CD4-positive, alpha-beta T cell (primary cell): ENCODE data around the gene SLC49A4. TPM values are rescaled to one million over a fixed set of nuclear protein-coding genes. Genes with fewer than 3 reads are reported as not detected.

Experiments
- ATAC-seq: fragments of 200-7000 bp; cut with Tn5 transposase; one replicate; pipeline ENCODE4 v1.10.0; 2022; ENCODE audit warnings: mild to moderate bottlenecking; ENCODE audit not compliant: poor library complexity
- CTCF ChIA-PET: fragments of 350-600 bp; sonication (Branson Sonifier 250); formaldehyde crosslinking; loops from one replicate; lab custom pipeline; 2021; ENCODE audit warnings: antibody characterized with exemption, inconsistent platforms; lab: Charles Lee
- POLR2A ChIA-PET: fragments of 350-600 bp; sonication (Branson Sonifier 250); formaldehyde crosslinking; loops from one replicate; lab custom pipeline; 2021; ENCODE audit warnings: antibody characterized with exemption, inconsistent platforms; lab: Charles Lee
- DNase-seq, 14 experiments: peaks; one replicate each; pipeline ENCODE4 v3.0.0-alpha.2; 2013 to 2020; ENCODE audit warnings: mixed read lengths in 2 of 14
- H3K27ac ChIP-seq, 2 donors: one replicate each; pipeline versions ENCODE4 v1.5.1 to v1.7.0; 2013; ENCODE audit warnings: low read length in 2 of 2, low read depth in 1 of 2, mild to moderate bottlenecking in 1 of 2
- H3K27me3 ChIP-seq, 2 experiments: 1 replicate in 1 of 2; 2 replicates in 1 of 2; pipeline versions ENCODE4 v1.6.1 to v1.7.0; 2013; ENCODE audit warnings: low read length in 2 of 2, control low read depth in 1 of 2, mild to moderate bottlenecking in 1 of 2, moderate library complexity in 1 of 2; ENCODE audit not compliant: insufficient read depth in 2 of 2, control insufficient read depth in 1 of 2
- H3K36me3 ChIP-seq: one replicate; pipeline ENCODE4 v1.6.1; 2013; ENCODE audit warnings: low read length, control low read depth; ENCODE audit not compliant: insufficient read depth
- H3K4me1 ChIP-seq: one replicate; pipeline ENCODE4 v1.6.1; 2013; ENCODE audit warnings: low read length, control low read depth; ENCODE audit not compliant: insufficient read depth
- H3K4me3 ChIP-seq: one replicate; pipeline ENCODE4 v1.5.1; 2013; ENCODE audit warnings: mild to moderate bottlenecking, low read length, moderate library complexity
- H3K9me3 ChIP-seq, 2 experiments: 1 replicate in 1 of 2; 2 replicates in 1 of 2; pipeline versions ENCODE4 v1.6.1 to v1.7.0; 2013; ENCODE audit warnings: low read length in 2 of 2, mild to moderate bottlenecking in 2 of 2, control low read depth in 1 of 2, moderate library complexity in 1 of 2; ENCODE audit not compliant: control insufficient read depth in 1 of 2, insufficient read depth in 1 of 2
- H3K27ac Mint-ChIP-seq: one replicate; pipeline ENCODE4 v1.8.0; 2020; ENCODE audit warnings: mixed read lengths
- H3K27me3 Mint-ChIP-seq: one replicate; pipeline ENCODE4 v1.8.0; 2021; ENCODE audit warnings: mixed read lengths
- H3K36me3 Mint-ChIP-seq: one replicate; pipeline ENCODE4 v1.8.0; 2021; ENCODE audit warnings: low read depth, mixed read lengths
- H3K4me1 Mint-ChIP-seq: one replicate; pipeline ENCODE4 v1.8.0; 2021; ENCODE audit warnings: low read depth, mixed read lengths
- H3K4me3 Mint-ChIP-seq: one replicate; pipeline ENCODE4 v1.8.0; 2020; ENCODE audit warnings: mild to moderate bottlenecking, mixed read lengths
- H3K9me3 Mint-ChIP-seq: one replicate; pipeline ENCODE4 v1.8.0; 2020; ENCODE audit warnings: mixed read lengths
- intact Hi-C, 2 experiments: fragments of 100-400 bp; cut with DNase I in 1 of 2; cut with micrococcal nuclease in 1 of 2; formaldehyde crosslinking; loops; one replicate each; pipeline versions ENCODE4 v1.15.1 to v1.9.0; 2023 to 2025; cut with DNase I, micrococcal nuclease
- total RNA-seq, 174 experiments: library from RNA in 2 of 174; stranded (reverse) in 2 of 174; gene quantifications; one replicate each; pipeline ENCODE4 v1.2.3 and lab custom pipeline; 2021 to 2026
- TF ChIP-seq, protein P1 (sequence below): fragments of 200-600 bp; IDR thresholded peaks from one replicate; pipeline ENCODE4 v1.8.0; 2022; ENCODE audit warnings: antibody characterized with exemption, mild to moderate bottlenecking

SLC49A4 gene
- total RNA-seq, 2 experiments from 2014 or later = 4.7 to 5.1 TPM

DNA sequence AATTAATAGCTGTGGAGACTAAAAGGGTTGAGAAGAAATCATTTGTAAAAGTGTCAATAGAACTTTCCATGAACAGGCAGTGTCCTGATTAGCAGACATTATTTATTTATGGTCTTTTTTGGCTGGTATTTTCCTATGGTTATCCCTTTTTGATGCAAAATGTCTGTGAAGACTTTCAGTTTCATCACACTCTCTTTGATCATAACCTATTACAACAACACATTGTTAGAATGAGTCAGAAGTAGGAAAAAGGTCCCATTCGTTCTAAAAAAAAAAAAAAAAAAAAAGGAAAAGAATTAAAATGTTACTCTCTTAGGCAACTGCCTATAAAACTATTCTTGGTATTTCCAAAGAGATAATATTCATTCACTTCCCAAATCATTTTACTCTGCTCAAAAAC lies 62.1 kb downstream of the SLC49A4 start:
- no peaks in the 10 kb centered on the region for H3K4me1 ChIP-seq
- TF ChIP-seq, protein P1, sequence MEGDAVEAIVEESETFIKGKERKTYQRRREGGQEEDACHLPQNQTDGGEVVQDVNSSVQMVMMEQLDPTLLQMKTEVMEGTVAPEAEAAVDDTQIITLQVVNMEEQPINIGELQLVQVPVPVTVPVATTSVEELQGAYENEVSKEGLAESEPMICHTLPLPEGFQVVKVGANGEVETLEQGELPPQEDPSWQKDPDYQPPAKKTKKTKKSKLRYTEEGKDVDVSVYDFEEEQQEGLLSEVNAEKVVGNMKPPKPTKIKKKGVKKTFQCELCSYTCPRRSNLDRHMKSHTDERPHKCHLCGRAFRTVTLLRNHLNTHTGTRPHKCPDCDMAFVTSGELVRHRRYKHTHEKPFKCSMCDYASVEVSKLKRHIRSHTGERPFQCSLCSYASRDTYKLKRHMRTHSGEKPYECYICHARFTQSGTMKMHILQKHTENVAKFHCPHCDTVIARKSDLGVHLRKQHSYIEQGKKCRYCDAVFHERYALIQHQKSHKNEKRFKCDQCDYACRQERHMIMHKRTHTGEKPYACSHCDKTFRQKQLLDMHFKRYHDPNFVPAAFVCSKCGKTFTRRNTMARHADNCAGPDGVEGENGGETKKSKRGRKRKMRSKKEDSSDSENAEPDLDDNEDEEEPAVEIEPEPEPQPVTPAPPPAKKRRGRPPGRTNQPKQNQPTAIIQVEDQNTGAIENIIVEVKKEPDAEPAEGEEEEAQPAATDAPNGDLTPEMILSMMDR = no peak
- Mint-ChIP-seq H3K4me3 (no peak overlapping the region), H3K27ac (no peak overlapping the region), H3K4me1 (no peaks in the 10 kb centered on the region), H3K27me3 (no peaks in the 10 kb centered on the region), H3K36me3 (peaks cover 68% of the 10 kb centered on the region), H3K9me3 (no peaks in the 10 kb centered on the region)
- H3K36me3 ChIP-seq = peaks cover 6% of the 10 kb centered on the region
- H3K9me3 ChIP-seq = no peaks in the 10 kb centered on the region
- DNase-seq (no peak), ATAC-seq (no peak)
- POLR2A ChIA-PET = no interaction called here
- no peaks in the 10 kb centered on the region for H3K27me3 ChIP-seq
- intact Hi-C loops = no loop called here
- H3K4me3 ChIP-seq = no peak overlapping the region
- CTCF ChIA-PET = no interaction called here
- H3K27ac ChIP-seq = no peak overlapping the region

- Mint-ChIP-seq H3K36me3 (peaks cover 64% of the 10 kb centered on the region), H3K4me1 (no peaks in the 10 kb centered on the region), H3K27ac (no peak overlapping the region), H3K27me3 (no peaks in the 10 kb centered on the region), H3K4me3 (no peak overlapping the region), H3K9me3 (no peaks in the 10 kb centered on the region)
- no peaks in the 10 kb centered on the region for H3K27me3 ChIP-seq
- ATAC-seq = no peak
- H3K4me3 ChIP-seq = no peak overlapping the region
- intact Hi-C loops = no loop called here
- peaks cover 6% of the 10 kb centered on the region for H3K36me3 ChIP-seq
- H3K9me3 ChIP-seq = no peaks in the 10 kb centered on the region
- peak in 2 of 14 experiments; percentile 4 to 8 for DNase-seq
- POLR2A ChIA-PET = no interaction called here
- CTCF ChIA-PET = no interaction called here
- no peak overlapping the region for H3K27ac ChIP-seq
- TF ChIP-seq, protein P1 = no peak
- no peaks in the 10 kb centered on the region for H3K4me1 ChIP-seq
Measured at GRCh38 chr3:122858373-122858772, 63.5 kb downstream of the SLC49A4 start.

DNA sequence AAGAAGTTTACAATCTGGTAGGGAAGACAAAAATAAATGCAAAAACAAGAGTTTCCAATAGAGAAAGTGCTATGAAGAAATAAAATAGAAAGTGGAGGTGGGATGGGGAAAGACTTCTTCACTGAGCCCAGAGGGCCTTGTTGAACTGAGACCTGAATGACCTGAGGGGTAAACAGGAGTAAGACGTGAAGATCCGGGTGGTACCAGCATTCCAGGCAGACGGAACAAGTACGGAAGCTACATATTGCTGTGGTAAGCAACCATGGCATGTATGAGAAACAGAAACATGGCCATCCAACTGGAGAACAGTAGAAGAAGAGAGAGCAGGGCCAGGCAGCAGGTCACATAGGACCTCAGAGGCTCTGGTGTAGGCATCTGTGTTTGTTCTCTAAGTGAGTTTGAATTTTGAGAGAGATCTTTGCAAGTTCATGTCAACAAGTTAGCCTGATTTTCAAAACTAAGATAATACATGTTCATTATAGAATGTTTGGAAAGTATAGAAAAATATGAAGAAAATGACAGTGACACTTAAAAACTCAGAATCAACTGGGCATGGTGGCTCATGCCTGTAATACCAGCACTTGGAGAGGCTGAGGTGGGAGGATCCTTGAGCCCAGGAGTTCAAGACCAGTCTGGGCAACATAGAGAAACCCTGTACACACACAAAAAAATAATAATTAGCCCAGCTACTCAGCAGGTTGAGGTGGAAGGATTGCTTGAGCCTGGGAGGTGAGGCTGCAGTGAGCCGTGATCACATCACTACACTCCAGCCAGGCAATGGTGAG lies 64.3 kb downstream of the SLC49A4 start:
- POLR2A ChIA-PET = no interaction called here
- Mint-ChIP-seq H3K4me1 (no peaks in the 10 kb centered on the region), H3K36me3 (peaks cover 60% of the 10 kb centered on the region), H3K27ac (no peak overlapping the region), H3K27me3 (no peaks in the 10 kb centered on the region), H3K9me3 (no peaks in the 10 kb centered on the region), H3K4me3 (no peak overlapping the region)
- Histone ChIP-seq H3K27me3 (no peaks in the 10 kb centered on the region), H3K4me1 (no peaks in the 10 kb centered on the region), H3K36me3 (peaks cover 6% of the 10 kb centered on the region), H3K4me3 (no peak overlapping the region), H3K27ac (no peak overlapping the region), H3K9me3 (no peaks in the 10 kb centered on the region)
- ATAC-seq = no peak
- TF ChIP-seq, protein P1 = no peak
- intact Hi-C loops = no loop called here
- DNase-seq = no peak
- CTCF ChIA-PET = no interaction called here
